CD4-positive, alpha-beta T cell treated with Interleukin-6 for 4 hours (primary cell): ENCODE data around the gene EXOC4.

ENCODE experiments used
- DNase-seq: peaks from one replicate; pipeline ENCODE4 v3.0.0-alpha.2; 2020; ENCODE audit warnings: mixed read lengths

Gene EXOC4

GRCh38 chr7:133807624-133808492 lies 555.0 kb downstream of the EXOC4 start:
- no peak for DNase-seq

GRCh38 chr7:133808493-133808866 lies 555.6 kb downstream of the EXOC4 start:
- DNase-seq = no peak

DNA sequence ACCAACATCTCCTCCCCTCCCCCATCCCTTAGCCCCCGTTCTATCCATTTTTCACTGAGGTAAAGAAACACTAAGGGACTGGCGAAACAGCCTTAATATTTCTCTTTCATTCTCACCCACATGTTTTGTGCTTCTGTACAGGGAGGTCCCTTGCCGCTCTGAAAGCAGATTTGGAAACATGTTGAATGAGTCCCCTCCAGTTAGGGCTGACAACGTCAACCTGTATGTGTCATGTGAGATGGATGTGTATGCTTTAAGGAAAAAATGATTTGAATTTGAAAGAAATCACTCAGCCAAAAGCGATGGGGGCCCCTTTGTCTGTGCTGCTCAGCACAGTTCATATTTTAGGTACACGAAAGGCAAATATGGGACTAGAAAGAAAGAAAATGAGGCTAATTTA lies 560.0 kb downstream of the EXOC4 start:
- DNase-seq = no peak

- DNase-seq = no peak
Measured at GRCh38 chr7:133815611-133816210, 562.8 kb downstream of the EXOC4 start.

GRCh38 chr7:133819695-133820094 lies 566.8 kb downstream of the EXOC4 start:
- no peak for DNase-seq

GRCh38 chr7:133820584-133820983 lies 567.7 kb downstream of the EXOC4 start:
- no peak for DNase-seq

DNA sequence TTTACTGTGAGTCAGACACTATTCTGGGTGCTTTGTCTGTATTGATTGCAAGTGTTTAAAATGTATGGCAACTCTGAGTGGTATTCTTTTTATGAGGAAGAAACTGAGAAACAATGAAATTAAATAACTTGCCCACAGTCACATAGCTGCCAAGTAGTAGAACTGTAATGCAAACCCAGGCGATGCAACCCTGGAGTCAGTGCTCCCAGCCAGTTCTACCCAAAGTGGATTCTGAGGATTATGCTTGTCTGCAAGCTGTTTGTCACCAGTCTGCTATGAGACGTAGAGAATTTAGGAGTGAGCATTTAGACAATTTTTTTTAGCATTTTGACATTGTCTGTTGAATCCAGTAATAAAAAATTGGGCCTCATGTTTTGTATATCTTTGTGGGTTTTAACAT lies 568.3 kb downstream of the EXOC4 start:
- no peak for DNase-seq

GRCh38 chr7:133822001-133822641 lies 569.2 kb downstream of the EXOC4 start:
- no peak for DNase-seq

DNA sequence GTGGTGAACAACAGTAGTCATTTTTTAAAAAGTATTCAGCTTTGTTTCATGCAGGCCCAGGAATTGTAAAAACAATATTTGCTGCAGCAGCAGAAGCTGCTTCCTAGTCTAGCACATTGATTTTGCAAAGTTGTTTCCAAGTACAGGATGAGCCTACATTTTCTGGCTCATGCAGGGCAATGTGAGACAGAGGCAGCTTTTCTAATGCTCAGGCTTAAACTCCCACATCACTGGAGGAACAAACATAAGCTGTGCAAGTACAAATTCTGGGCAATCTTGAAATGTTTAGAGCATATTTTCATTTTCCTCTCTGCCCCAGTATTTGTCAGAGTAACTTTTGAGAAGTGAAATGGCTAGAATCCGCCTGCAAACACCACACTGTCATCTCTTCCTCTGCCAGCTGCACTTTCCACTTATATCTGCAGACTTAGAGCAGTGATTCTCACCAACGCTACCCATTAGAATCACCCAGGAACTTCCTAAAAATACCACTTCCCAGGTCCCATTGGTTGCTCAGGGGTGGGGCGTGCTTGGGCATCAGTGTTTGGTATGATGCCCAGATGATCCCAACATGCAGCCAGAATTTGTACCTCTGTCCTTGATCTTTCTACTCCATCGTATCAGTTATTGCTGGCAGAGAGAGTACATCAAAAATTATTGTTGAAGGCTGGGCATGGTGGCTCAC lies 570.1 kb downstream of the EXOC4 start:
- DNase-seq = no peak

GRCh38 chr7:133824132-133824531 lies 571.3 kb downstream of the EXOC4 start:
- no peak for DNase-seq

GRCh38 chr7:133827707-133828623 lies 575.1 kb downstream of the EXOC4 start:
- no peak for DNase-seq

DNA sequence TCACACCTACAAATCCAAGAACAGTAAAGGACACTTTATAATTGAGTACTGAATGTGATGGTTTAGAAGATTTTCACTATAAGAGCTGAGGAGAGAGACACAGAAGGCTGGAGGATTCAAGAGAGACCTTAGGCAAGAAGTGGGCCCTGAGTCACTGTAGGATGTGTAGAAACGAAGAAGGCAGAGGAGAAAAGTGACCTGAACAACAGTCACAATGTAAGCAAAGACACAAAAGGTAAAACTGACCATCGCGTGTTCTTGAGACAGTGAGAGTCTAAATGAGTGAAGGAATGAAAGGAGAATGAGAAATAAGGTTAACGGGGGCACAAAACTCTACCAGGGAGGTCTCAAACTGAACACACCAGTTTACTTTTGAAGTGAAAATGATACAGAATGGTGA lies 576.0 kb downstream of the EXOC4 start:
- DNase-seq = no peak

GRCh38 chr7:133829336-133829897 lies 576.5 kb downstream of the EXOC4 start:
- DNase-seq = no peak

DNA sequence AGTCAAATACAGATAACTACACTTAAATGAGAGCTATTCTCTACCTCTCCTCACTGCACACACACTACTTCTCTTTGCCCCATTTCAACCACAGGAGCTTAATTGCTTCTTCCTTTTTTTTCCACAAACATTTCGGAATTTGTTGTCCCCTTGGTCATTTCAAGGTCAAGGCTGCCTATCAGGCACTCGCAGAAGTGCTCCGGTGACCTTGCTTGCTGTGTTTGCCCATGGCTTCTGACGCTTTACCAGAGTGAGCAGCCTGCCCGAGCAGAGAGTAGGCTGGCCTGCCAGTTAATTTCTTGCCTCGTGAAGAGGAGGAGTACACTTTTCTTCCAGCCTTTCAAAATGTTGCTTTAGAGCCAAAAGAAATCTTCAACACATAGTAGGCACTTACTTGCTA lies 577.2 kb downstream of the EXOC4 start:
- no peak for DNase-seq

DNA sequence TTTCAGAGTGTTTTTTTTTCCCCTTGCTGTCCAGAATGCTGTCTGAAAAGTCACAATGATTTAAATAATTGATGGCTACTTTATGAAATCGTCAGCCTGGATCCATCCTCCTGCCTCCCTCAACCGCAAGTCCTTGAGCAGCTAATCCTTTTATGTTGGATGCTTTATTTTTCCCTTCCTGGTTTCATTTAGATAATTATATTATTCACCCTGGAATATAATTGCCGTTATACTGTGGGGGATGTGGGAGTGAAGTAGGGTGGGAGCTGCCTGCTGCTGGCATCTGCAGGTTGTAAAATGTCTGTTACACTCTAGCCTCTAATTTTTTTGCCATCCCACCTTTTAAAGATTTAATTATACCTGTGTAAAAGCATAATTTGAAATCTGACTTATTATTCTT lies 583.8 kb downstream of the EXOC4 start:
- no peak for DNase-seq

DNA sequence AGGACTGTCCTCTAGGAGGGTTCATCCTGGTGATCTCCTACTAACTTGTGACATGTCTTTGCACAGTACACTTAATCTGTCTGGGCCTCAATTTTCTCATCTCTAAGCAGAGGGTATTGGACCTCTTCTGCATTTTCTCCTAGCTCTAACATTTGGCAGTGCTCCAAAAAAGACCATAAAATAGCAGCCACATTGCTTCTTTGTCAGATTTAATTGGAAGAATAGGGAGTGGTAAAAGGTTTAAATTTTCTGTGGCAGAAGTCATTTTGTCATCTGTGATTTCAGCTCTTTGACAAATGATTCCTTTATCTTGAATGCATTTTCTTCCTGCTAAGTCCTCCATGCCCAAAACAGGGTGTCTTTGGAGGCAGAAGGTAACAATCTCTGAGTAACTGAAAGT lies 584.3 kb downstream of the EXOC4 start:
- no peak for DNase-seq

- DNase-seq = no peak
Measured at GRCh38 chr7:133839121-133839520, 586.2 kb downstream of the EXOC4 start.

DNA sequence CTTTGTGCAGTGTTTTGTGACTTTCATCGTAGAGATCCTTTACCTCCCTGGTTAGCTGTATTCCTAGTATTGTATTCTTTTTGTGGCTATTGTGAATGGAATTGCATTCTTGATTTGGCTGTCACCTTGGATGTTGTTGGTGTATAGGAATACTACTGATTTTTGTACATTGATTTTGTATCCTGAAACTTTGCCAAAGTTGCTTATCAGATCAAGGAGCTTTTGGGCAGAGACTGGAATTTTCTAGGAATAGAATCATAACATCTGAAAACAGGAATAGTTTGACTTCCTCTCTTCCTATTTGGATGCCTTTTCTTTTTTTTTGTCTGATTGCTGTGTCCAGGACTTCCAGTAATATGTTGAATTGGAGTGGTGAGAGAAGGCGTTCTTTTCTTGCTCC lies 590.5 kb downstream of the EXOC4 start:
- DNase-seq = no peak

DNA sequence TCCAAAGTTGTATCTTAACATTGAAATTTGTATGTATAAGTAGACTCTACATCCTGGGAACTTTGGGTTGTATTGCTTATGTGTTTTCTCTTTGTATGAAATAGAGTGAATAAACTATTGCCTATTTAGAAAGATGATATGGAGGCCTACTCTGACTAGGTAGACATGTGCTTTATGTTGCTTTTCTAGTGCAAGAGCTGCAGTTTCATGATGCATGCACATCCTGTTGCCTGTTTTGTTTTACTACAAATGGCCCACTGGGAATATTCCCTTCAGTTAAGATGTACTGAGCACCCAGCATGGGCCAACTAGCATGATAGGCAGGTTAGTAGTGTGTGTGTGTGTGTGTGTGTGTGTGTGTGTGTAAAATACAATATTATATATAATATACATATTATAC lies 592.1 kb downstream of the EXOC4 start:
- no peak for DNase-seq

DNA sequence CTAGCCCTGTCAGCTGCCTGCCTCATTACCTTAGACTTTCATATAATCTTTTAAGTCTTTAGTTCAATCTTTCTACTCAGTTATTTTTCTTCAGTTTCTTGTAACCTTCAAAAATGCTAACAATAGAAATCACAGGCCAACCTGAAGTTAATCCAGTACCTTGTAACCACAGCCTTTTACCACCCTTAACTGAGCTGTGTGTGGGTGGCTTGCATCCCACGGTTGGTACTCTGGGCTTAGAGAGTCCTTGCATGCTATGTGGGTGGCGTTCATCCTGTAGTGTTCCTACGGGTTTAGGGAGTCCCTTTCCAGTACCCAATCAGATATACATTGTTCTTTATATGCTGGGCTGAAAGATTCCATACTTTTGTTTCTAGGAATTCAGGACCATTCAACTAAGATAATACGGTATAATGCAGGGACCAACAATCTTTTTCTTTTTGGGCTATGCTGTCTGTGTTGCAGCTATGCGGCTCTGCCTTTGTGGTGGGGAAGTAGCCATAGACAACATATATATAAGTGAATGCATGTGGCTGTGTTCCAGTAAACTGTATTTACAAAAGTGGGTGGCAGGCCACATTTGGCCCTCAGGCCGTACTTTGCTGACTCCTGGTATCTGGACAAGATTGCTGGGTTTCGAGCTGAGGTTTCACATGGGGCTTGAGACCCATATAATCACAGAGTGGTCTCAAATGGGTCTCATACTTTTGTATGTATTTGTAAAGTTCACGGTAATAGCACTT lies 593.5 kb downstream of the EXOC4 start:
- DNase-seq = no peak
